ENCODE results near the gene CCNH.

CCNH gene

DNA sequence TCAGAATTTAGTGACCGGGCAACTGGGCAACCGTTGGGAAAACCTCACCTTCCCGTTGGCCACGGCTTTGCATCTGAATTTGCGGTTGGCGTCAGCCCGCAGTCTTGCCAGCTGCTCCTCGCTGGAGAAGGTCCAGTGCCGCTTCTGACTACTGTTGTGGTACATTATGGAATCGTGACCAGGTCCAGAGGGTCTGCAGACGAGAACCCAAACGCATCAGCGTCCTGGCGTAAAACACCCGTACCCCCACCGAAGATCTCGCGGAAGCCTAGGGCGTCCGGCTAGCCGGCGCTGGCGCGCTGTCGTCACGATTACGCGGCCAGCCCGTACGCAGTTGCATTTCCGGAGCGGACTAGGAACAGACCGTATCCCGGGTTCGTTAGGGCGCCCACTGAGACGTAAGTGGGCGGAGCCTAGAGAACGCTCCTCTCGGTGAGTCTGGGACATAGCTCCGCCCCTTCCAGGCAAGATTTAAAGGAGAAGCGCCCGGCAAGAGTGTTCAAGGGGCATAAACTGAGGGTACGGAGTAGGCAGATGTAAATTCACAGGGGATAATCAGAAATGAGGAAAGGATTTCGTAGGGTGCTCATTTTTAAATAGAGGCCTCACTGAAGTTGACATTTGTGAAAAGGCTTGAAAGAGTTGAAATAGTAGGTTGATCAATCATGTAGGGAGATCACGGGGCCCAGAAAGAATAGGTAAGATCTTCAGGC is at the start of gene CCNH:
Gene CCNH (minus strand): TSS at position 301 of the 713 bp plus-strand sequence. CDS start 136 bp downstream, at position 165.
- DNase-seq (ENCODE audit: extremely low read depth in 1 of 2, low read depth in 1 of 2), result peak; percentile 86 to 90

DNA sequence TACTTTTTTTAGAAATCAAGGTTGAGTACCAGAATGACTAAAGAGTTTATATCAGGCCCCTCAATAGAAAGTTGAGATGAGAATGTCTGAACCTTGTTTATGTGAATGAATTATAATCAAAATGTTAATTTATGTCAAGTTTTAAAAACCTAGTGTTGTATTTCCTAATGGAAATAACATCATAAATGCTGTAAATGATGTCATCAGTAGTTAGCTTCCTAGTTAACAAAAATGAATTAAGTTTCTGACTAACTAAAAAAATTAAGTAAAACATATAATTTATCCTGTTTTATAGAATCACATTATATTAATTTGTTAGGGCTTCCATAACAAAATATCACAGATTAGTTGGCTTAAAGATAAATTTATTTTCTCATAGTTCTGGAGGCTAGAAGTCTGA is 45.0 kb upstream of the CCNH start:
- no peak for DNase-seq (ENCODE audit: extremely low read depth in 1 of 2, low read depth in 1 of 2)

DNA sequence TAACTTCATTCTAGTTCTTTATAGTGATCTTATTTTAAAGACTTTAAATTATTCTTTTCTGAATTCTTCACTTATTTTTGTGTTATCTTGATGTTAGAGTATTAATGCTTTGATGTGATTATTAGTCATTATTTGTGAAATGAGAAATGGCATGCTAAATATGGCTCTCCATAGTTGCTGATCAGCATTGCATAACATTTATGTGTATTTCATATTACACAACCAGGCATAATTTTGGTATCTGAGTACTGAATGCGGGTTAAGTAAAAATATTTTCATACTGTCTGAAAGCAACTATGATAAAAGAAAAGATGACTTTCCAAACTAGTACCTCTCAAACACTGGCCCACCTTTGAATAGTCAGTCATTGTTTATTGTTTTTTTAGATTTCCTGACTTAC is 41.1 kb upstream of the CCNH start:
- no peak for DNase-seq (ENCODE audit: extremely low read depth in 1 of 2, low read depth in 1 of 2)

DNA sequence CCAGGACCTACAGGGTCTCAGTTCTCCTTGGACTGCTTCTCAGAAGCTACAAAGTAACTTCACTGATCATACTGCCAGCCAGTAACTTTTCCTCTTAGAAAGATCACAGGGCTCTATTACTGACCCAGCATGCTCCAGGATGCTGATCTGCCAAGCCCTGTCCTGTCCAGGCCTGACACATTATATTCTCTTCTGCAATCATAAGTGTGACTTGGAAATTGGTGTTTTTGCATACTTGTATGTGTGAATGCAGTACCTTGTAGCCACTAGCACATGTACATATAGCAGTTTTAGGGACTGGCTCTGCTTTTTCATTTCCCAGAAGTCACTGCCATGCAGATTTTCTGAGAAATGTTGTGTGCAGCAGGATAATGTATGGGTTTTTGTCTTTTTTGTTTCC is 40.1 kb upstream of the CCNH start:
- no peak for DNase-seq (ENCODE audit: extremely low read depth in 1 of 2, low read depth in 1 of 2)

DNA sequence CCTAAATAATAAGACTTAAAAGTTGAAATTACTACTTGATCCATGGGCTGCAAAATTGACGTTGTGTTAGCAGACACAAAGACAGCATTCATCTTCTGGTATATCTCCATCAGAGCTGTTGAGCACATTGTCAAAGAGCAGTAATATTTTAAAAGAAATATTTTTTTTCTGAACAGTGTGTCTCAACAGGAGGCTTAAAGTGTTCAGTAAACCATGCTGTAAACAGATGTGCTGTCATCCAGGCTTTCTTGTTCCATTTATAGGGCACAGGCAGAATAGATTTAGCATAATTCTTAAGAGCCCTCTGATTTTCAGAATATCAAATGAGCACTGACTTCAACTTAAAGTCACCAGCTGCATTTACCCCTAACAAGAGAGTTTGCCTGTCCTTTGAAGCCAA is 29.7 kb upstream of the CCNH start:
- no peak for DNase-seq (ENCODE audit: extremely low read depth in 1 of 2, low read depth in 1 of 2)

DNA sequence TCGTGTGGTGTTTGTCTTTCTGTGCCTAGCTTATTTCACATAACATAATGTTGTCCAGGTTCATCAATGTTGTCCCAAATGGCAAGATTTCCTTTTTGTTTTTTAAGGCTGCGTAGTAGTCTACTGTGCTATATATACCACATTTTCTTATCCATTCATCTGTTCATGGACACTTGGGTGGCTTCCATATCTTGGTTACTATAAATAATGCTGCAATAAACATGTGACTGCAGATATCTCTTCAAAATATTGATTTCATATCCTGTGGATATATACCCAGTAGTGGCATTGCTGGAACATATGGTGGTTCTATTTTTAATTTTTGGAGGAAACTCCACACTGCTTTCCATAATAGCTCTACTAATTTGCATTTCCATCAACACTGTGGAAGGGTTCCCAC is 25.5 kb upstream of the CCNH start:
- DNase-seq (ENCODE audit: extremely low read depth in 1 of 2, low read depth in 1 of 2), result no peak

DNA sequence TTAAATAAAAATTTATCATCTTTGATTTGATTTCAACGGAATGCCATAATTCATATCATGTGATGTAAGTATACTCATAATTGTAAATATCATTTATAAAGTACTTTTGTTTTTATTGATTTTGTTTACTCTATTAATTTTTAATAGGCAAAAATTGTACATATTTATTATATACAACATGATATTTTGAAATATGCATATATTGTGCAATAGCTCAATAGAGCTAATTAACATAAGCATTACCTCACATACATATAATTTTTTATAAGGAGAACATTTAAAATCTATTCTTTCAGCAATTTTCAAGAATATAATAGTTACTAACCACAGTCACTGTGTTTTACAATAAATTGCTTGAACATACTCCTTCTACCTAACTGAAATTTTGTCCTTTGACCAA is 25.0 kb upstream of the CCNH start:
- DNase-seq (ENCODE audit: extremely low read depth in 1 of 2, low read depth in 1 of 2), result no peak

DNA sequence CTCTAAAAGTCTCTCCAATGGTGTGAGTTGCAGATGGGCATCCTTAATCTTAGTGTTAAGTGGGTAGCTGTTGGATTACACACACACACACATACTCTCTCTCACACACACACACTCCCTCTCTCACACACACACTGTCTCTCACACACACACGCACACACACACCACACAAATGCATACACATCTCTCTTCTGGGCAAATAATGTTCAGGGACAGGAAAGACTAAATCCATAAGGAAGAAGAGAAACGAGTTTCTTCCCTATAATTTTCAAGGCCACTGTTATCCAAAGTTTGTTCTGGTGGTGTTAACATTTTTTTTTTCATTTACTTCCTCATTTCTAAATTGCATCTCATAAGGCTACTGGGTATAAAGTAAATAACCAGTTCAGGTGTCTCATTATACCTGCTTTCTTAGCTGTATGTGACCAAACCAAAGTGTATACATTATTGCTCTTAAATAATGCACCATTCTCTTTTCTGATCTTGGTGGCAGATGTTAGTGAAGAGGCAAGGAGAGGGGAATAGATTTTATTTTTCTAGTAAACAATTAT is 22.5 kb upstream of the CCNH start:
- DNase-seq (ENCODE audit: extremely low read depth in 1 of 2, low read depth in 1 of 2), result no peak

DNA sequence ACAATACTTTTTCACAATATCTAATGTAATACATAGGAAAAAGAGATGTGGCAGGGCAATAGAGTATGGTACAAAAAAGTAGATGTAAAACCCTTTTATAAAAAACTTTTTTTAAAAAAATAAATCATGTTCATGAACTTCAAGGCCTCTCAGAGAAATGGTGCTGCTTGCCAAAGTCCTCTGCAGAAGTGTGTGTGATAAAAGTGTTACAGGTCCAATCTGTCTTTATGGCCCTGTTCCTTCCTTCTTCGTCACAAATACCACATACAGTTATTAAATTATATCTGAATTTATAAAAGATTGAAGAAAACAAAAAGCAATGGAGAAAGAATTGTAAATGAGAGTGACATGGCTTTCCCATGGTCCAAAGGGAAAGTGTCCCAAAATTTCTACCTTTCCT is 21.7 kb upstream of the CCNH start:
- no peak for DNase-seq (ENCODE audit: extremely low read depth in 1 of 2, low read depth in 1 of 2)

DNA sequence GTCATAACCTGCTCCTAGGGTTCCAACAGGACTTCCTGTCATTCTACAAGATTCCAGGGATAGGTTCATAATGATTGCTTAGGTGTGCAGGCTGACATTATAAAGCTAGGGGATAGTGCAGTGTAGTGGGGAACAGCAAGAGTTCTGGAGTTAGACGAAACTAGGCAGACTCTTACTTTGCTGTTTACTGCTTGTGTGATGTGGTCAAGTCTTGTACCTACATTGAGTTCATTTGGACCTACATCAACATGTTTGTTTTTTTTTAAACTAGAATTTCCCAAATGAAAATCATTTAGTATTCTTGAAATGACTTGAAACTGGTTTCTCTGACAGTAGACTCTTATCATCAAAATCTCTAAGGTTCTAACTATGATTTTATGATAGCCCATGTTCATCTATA is 21.2 kb upstream of the CCNH start:
- no peak for DNase-seq (ENCODE audit: extremely low read depth in 1 of 2, low read depth in 1 of 2)

DNA sequence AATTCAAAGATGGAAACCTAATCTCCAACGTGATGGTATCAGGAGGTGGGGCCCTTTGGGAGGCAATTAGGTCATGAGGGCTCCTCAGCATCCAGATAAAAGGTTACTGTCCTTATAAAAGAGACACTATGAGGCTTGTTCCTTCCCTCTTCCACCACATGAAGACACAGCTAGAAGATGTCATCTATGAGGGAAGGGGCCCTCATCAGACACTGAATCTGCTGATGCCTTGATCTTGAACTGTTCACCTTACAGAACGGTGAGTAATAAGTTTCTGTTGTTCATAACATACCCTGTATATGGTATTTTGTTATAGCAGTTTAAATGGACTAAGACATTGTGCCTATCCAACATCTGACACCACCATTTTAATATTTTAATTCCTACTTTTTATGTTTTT is 19.7 kb upstream of the CCNH start:
- no peak for DNase-seq (ENCODE audit: extremely low read depth in 1 of 2, low read depth in 1 of 2)

DNA sequence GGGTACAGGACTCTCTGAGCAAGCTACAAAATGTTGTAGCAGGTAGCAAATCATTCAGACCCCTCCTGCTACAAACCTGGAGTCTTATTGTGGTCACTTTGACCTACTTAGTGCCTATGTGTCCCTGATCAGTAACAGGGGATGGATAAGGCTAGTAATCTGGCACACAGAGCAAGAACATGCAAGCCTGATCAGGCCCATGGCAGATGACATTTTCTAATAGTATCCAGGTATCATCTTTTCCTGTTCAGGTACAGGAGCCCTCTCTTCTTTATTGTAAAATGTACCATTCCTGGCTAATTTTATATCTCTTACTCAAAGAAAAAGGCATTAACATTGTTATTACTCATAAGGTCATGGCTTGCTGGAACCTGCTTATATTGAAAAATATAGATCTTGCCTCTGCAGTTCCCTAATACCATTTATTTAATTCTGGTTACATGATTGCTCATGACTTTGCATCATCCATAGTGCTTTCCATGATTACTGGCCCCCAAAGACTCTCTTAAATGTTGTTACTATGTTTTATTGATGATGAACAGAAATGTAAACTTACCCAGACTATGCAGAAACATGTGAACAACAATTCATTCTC is 18.2 kb upstream of the CCNH start:
- DNase-seq (ENCODE audit: extremely low read depth in 1 of 2, low read depth in 1 of 2), result no peak

DNA sequence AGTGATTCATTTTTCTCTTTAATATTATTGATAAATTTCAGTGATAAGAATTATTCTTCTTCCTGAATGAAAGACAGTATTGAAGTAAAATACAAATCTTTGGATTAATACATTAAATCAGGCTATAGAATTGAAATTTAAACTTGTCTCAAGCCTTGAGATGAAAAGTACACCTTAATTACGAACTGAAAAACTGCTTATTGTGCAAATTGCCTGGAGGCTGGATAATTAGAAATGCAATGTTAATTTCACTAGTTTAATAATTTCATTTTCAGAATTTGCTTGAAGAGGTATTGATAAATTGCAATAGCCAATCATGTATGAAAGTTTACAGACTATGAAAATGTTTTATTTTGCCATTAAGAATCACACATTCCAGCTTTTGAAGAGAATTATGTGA is 11.0 kb upstream of the CCNH start:
- DNase-seq (ENCODE audit: extremely low read depth in 1 of 2, low read depth in 1 of 2), result no peak

DNA sequence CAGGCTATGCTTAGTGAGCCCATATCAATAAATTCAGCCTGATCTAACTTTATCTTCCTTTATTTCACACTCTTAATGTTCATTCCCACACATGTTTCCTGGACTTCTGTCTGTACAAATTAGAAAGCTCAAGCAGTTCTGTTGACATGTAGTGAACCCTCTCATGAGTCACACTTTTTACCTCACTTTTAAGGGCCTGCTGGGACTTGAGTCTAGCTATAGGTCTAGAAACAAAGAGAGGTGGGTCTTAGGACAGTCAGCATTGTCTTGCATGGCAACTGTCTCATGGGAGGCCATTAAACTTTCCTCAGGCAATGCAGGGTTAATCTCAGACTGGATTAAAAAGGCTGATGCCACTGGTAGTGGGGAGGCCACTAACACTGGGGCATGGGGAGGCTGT is 8.6 kb upstream of the CCNH start:
- no peak for DNase-seq (ENCODE audit: extremely low read depth in 1 of 2, low read depth in 1 of 2)

DNA sequence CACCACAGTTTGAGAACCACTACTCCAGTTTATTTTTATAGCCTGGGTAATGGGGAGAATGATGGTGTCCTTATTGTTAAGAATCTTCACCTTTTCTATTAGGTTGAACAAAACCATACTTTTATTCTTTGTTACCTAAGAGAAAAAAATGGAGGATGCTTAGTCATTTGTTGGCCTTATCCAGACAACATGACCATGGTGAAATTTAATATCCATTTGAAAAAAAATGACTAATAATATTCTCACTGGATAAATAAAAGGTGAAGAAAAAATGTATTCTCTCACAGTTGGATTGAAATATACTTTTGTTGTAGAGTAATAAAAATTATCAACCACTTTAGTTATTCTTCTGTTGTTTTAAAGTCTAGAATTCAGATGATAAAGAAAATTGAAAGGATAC is 5.8 kb upstream of the CCNH start:
- no peak for DNase-seq (ENCODE audit: extremely low read depth in 1 of 2, low read depth in 1 of 2)

DNA sequence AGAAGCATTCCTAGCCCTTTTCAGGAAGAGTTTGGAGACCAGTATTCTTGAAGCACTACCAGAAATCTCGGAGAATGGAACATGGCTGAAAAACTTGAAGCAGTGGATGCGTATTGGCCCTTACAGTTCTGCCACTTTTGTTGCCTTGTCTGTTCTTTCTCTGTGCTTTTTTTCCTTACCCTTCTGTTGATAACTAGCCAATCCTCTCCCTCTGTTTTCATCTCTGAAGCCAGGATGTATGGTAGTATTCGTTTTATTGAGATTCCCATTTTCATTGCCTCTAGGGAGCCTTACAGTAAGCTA is 564 bp upstream of the CCNH start:
- no peak for DNase-seq (ENCODE audit: extremely low read depth in 1 of 2, low read depth in 1 of 2)

DNA sequence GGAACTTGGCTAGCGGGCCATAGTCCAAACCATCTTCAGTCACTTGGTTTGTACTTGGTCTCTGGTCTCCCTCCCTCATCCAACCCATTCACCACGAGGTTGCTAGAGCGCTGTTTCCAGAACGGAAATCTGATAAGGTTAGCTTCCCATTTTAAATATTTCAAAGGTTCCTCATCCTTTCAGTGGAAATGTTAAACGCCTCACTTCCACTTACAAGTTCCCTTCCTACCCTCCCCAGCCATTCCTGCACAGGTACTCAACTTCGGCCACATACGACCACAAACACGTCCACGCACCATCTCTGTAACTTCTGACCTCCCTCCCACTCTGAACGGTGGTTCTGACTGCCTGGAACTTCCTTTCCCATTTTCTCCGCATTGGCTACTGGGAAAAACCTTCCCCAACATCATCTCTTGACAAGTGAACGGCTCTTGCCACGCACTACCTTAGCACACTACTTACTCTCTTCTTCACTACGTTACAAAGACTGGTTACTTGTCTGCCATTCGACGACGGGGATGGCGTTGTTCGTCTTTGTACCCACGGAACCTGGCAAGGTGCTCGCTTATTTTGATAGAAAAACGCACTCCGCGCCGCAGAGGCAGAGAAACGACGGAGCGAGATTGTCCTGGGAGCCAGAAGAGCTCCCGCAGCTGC is 629 bp downstream of the CCNH start:
- DNase-seq (ENCODE audit: extremely low read depth in 1 of 2, low read depth in 1 of 2), result peak in 1 of 2 donors; percentile 23

DNA sequence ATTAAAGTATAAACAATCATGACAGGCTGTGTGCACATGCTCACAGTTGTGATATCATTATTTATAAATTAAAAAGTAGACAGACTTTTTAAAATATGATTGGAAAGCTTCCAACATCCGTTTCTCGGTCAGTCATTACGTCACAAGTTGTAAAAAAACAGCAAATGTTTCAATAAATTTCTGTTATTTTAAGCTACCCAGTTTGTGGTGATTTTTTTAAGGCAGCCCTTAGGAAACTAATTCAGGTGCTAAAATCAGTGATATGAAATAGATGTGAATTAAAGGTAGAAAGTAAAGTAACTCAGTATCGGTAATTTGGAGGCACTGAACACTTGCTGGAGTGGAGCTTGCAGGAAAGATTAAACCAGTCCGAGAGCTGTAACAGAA is 1.2 kb downstream of the CCNH start:
- DNase-seq (ENCODE audit: extremely low read depth in 1 of 2, low read depth in 1 of 2), result no peak

DNA sequence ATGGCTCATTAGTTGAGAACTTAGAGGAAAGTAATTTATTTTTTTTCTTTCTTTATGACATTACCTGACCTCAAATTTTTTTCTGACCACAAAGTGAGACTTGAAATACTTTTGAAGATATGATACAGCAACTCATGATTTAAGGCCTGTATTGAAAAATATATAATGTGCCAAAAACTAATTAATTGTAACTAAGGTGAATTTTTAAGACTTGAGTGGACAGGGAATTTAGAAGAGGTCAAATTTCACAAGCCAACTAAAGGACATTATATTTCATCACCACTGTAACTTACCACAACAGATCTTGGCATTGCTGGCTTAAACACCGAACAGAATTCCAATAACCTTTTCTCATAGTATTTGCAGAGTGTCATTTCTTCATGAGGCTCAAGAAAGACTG is 1.8 kb downstream of the CCNH start:
- no peak for DNase-seq (ENCODE audit: extremely low read depth in 1 of 2, low read depth in 1 of 2)

DNA sequence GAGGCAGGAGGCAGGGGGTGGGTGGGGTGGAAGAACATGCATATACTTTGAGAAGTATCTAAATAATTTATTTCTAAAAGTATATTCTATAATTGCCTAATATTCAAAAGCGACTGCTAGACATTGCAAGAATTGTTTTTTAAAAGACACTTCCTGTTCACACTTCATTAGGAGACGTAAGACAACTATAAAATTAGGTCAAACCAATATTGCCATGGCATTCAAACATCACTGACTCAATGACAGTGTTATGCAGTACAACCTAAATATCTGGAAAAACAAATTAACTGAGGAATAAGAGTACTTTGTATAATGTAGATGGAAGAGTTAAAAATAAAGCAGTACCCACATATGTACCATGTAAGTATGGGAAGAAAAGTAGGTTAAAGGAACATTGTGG is 4.5 kb downstream of the CCNH start:
- DNase-seq (ENCODE audit: extremely low read depth in 1 of 2, low read depth in 1 of 2), result no peak

DNA sequence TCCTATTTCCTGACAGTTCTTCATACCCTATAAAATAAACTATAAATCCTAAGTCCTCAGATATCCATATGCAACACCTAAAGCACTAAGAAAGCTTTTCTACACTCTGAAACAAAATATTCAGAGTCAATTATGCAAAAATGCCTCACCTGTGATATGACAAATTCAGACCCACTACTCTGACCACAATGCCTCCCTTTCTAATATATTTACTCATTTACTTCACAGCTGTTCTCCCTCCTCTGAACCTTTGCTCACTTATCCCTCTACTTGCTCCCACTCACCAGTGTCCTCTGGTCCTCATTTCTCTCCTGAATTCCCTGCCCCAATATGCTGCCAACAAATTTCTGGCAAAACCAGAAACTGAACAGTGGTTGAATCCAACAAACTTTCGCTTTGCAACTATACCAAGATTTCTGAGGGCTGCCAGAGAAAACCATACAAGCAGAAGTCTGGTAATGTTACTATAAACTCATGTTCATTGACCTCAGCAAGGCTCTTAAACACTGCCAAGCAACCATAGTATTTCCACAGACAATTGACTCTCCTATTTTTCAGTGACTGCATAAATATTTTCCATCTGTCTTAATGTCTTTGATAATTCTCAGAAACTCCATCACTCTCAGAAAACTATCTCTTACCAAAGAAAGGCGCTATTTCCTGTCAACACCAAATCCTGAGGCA is 7.1 kb downstream of the CCNH start:
- DNase-seq (ENCODE audit: extremely low read depth in 1 of 2, low read depth in 1 of 2), result no peak

DNA sequence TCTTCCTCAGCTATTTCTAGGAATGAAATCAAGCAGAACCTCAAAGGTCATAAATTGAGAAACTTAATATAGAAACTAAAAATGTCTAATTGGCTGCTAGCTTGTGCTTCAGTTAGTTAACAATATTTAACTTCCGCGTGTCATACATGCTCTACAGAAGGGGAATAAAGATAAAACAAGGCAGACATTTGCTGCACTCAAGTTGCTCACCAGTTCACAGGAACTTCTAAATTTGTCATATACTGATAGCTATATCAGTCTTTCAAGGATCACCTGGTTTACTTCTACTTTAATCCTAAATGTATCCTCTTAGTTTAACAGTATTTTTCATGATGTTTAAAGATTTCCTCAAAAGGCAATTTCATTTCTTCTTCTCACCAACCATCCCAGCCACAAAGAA is 8.4 kb downstream of the CCNH start:
- DNase-seq (ENCODE audit: extremely low read depth in 1 of 2, low read depth in 1 of 2), result no peak
